Measurements from ENCODE around the gene DPP8. TPM values are rescaled to one million over a fixed set of nuclear protein-coding genes. Genes with fewer than 3 reads are reported as not detected.

DPP8 gene
- total and polyA plus RNA-seq, 2 donors (not counting 1 experiment from before 2014, with no cell fraction given), result 17.1 to 65.2 TPM

DNA sequence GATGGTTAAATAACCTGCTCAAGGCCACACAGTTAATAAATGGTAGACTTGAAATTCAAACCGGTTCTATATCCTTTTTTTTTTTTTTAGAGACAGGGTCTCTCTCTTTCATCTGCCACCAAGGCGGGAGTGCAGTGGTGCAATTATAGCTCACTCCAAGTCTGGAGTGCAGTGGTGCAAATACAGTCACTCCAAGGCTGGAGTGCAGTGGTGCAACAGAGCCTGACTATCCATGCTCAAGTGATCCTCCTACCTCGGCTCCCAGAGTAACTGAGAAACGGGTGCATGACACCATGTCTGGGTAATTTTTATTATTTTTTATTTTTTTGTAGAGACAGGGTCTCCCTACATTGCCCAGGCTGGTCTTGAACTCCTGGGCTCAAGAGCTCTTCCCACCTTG is 23.4 kb downstream of the DPP8 start:
- no peak for ATAC-seq (ENCODE audit: low read depth)
- ChIA-PET CTCF (interaction anchor here (0.6 kb wide), 1 partner anchor 431 kb away, joined by 3 read pairs; no protein-coding TSS in a partner anchor), POLR2A (interaction anchor here (0.6 kb wide), 1 partner anchor 29 kb away, joined by 8 read pairs; no protein-coding TSS in a partner anchor)
- H3K4me1 ChIP-seq (ENCODE audit: control insufficient read depth in 2 of 2, insufficient read depth in 2 of 2, low read length in 2 of 2), result no peaks in the 10 kb centered on the region
- no peak overlapping the region for H3K27ac Mint-ChIP-seq
- H3K9ac ChIP-seq (ENCODE audit: low read length), result no peak overlapping the region
- H3K9me3 ChIP-seq (ENCODE audit: control extremely low read depth in 1 of 3, control insufficient read depth in 2 of 3, insufficient read depth in 1 of 3, low read length in 2 of 3), result no peaks in the 10 kb centered on the region
- peaks cover 27% of the 10 kb centered on the region for H4K20me1 ChIP-seq (ENCODE audit: control insufficient read depth, insufficient read depth, low read length, poor library complexity, severe bottlenecking)
- H3K4me2 ChIP-seq (replicated peaks; ENCODE audit: low read depth, low read length, poor library complexity, severe bottlenecking), result no peak overlapping the region
- TF ChIP-seq, protein P1, sequence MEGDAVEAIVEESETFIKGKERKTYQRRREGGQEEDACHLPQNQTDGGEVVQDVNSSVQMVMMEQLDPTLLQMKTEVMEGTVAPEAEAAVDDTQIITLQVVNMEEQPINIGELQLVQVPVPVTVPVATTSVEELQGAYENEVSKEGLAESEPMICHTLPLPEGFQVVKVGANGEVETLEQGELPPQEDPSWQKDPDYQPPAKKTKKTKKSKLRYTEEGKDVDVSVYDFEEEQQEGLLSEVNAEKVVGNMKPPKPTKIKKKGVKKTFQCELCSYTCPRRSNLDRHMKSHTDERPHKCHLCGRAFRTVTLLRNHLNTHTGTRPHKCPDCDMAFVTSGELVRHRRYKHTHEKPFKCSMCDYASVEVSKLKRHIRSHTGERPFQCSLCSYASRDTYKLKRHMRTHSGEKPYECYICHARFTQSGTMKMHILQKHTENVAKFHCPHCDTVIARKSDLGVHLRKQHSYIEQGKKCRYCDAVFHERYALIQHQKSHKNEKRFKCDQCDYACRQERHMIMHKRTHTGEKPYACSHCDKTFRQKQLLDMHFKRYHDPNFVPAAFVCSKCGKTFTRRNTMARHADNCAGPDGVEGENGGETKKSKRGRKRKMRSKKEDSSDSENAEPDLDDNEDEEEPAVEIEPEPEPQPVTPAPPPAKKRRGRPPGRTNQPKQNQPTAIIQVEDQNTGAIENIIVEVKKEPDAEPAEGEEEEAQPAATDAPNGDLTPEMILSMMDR (IDR thresholded peaks at IDR 0.05), result no peak
- no peak for TF ChIP-seq EZH2 (IDR thresholded peaks at IDR 0.05; ENCODE audit: borderline replicate concordance, insufficient read depth, low read depth, low read length, poor library complexity, severe bottlenecking)
- no peaks in the 10 kb centered on the region for H3K27me3 ChIP-seq (replicated peaks in 1 of 4; ENCODE audit: control extremely low read depth in 1 of 4, control insufficient read depth in 3 of 4, insufficient read depth in 4 of 4, low read length in 3 of 4)
- no peak for DNase-seq
- no peaks in the 10 kb centered on the region for H3K27me3 Mint-ChIP-seq
- H3K27ac ChIP-seq (ENCODE audit: low read length in 2 of 2), result no peak overlapping the region
- H3K79me2 ChIP-seq (ENCODE audit: control insufficient read depth, insufficient read depth, low read length), result peaks cover 26% of the 10 kb centered on the region
- peaks cover 2% of the 10 kb centered on the region for H3K4me1 Mint-ChIP-seq
- H3K4me3 ChIP-seq (ENCODE audit: control extremely low read depth in 1 of 5, extremely low read depth in 1 of 5, insufficient read depth in 1 of 5, low read depth in 2 of 5, low read length in 4 of 5), result no peak overlapping the region
- peaks cover 6 to 76% of the 10 kb centered on the region in 2 experiments for H3K36me3 ChIP-seq (replicated peaks in 1 of 2; ENCODE audit: control extremely low read depth in 1 of 2, control insufficient read depth in 1 of 2, extremely low read depth in 1 of 2, insufficient read depth in 2 of 2, low read length in 1 of 2)
- no peak overlapping the region for H2AFZ ChIP-seq (ENCODE audit: insufficient read depth, low read depth, low read length, poor library complexity, severe bottlenecking)
- H3K9me3 Mint-ChIP-seq (ENCODE audit: insufficient read depth), result no peaks in the 10 kb centered on the region
- intact Hi-C loops (cut with micrococcal nuclease), result no loop called here
- WGBS (ENCODE audit: insufficient coverage), result 100% methylated on average over 1 of the region's 4 CpGs
- no peak overlapping the region for H3K4me3 Mint-ChIP-seq

GRCh38 chr15:65484876-65485275 is 32.6 kb downstream of the DPP8 start:
- intact Hi-C loops (cut with micrococcal nuclease), result no loop called here
- Histone ChIP-seq H3K27ac (ENCODE audit: low read length in 2 of 2) (no peak overlapping the region), H3K36me3 (replicated peaks in 1 of 2; ENCODE audit: control extremely low read depth in 1 of 2, control insufficient read depth in 1 of 2, extremely low read depth in 1 of 2, insufficient read depth in 2 of 2, low read length in 1 of 2) (peaks cover 14 to 61% of the 10 kb centered on the region in 2 experiments), H3K4me3 (ENCODE audit: control extremely low read depth in 1 of 5, extremely low read depth in 1 of 5, insufficient read depth in 1 of 5, low read depth in 2 of 5, low read length in 4 of 5) (no peak overlapping the region), H4K20me1 (ENCODE audit: control insufficient read depth, insufficient read depth, low read length, poor library complexity, severe bottlenecking) (no peaks in the 10 kb centered on the region), H3K9me3 (ENCODE audit: control extremely low read depth in 1 of 3, control insufficient read depth in 2 of 3, insufficient read depth in 1 of 3, low read length in 2 of 3) (no peaks in the 10 kb centered on the region), H3K4me2 (replicated peaks; ENCODE audit: low read depth, low read length, poor library complexity, severe bottlenecking) (no peak overlapping the region), H2AFZ (ENCODE audit: insufficient read depth, low read depth, low read length, poor library complexity, severe bottlenecking) (no peak overlapping the region), H3K9ac (ENCODE audit: low read length) (no peak overlapping the region), H3K4me1 (ENCODE audit: control insufficient read depth in 2 of 2, insufficient read depth in 2 of 2, low read length in 2 of 2) (no peaks in the 10 kb centered on the region), H3K27me3 (replicated peaks in 1 of 4; ENCODE audit: control extremely low read depth in 1 of 4, control insufficient read depth in 3 of 4, insufficient read depth in 4 of 4, low read length in 3 of 4) (no peaks in the 10 kb centered on the region), H3K79me2 (ENCODE audit: control insufficient read depth, insufficient read depth, low read length) (no peaks in the 10 kb centered on the region)
- no peak overlapping the region for H3K4me3 Mint-ChIP-seq
- ChIA-PET POLR2A (no interaction called here), CTCF (no interaction called here)
- DNase-seq, result no peak
- H3K27me3 Mint-ChIP-seq, result no peaks in the 10 kb centered on the region
- WGBS (ENCODE audit: insufficient coverage), result 92% methylated on average over 2 of the region's 4 CpGs
- H3K27ac Mint-ChIP-seq, result no peak overlapping the region
- no peak for ATAC-seq (ENCODE audit: low read depth)
- no peaks in the 10 kb centered on the region for H3K4me1 Mint-ChIP-seq
- no peak for TF ChIP-seq EZH2 (IDR thresholded peaks at IDR 0.05; ENCODE audit: borderline replicate concordance, insufficient read depth, low read depth, low read length, poor library complexity, severe bottlenecking)
- TF ChIP-seq, protein P1 (IDR thresholded peaks at IDR 0.05), result no peak
- no peaks in the 10 kb centered on the region for H3K9me3 Mint-ChIP-seq (ENCODE audit: insufficient read depth)

Data from B cell (primary cell).